Stimulated activated CD8-positive, alpha-beta memory T cell treated with anti-CD3 and anti-CD28 coated beads, Interleukin-4, amount 100 ng/mL, for 4 hours (primary cell): ENCODE measurements around the gene MINK1.
A peak's percentile ranks its signal among the peaks of the same experiment; 100 is the strongest.

Experiments used
- DNase-seq, 2 donors: peaks; one replicate each; pipeline ENCODE4 v3.0.0-alpha.2; 2020; ENCODE audit warnings: low read depth in 2 of 2, low spot score in 1 of 2

MINK1 gene

DNA sequence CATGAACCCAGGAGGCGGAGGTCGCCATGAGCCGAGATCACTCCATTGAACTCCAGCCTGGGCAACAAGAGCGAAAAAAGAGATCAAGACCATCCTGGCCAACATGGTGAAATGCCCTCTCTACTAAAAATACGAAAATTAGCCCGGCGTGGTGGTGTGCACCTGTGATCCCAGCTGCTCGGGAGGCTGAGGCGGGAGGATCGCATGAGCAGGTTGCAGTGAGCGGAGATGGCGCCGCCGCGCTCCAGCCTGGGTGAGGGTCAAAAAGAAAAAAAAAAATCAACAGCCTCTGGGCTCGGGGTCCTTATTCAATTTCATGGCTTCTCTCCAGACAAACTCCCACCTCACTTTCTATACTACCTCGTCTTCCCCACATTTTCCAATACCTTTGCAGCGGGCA, 95.7 kb downstream of the MINK1 start:
- no peak for DNase-seq

DNA sequence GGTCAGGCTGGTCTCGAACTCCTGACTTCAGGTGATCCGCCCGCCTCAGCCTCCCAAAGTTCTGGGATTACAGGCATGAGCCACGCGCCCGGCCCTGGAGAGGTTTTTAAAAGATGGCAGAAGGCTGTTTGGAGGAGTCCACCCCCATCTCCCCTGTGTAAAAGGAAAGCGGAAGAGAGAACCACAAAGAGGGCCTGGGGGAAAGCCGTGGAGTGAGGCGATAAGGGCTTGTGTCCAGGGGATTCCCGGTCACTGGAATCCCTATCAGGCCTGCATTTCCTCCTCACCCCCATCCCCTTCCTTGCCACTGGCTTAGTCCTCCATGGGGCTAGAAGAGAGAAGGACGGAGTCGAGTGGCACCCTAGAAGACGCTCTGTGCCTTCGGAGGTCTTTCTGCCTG, 98.8 kb downstream of the MINK1 start, which contains the start of gene GP1BA:
Gene GP1BA, plus strand, starts transcription at position 315 of the 400 bp plus-strand sequence. CDS start 328 bp downstream, outside the sequence.
- DNase-seq = no peak

DNA sequence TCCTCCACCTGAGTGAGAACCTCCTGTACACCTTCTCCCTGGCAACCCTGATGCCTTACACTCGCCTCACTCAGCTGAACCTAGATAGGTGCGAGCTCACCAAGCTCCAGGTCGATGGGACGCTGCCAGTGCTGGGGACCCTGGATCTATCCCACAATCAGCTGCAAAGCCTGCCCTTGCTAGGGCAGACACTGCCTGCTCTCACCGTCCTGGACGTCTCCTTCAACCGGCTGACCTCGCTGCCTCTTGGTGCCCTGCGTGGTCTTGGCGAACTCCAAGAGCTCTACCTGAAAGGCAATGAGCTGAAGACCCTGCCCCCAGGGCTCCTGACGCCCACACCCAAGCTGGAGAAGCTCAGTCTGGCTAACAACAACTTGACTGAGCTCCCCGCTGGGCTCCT, 99.6 kb downstream of the MINK1 start:
- DNase-seq = no peak

DNA sequence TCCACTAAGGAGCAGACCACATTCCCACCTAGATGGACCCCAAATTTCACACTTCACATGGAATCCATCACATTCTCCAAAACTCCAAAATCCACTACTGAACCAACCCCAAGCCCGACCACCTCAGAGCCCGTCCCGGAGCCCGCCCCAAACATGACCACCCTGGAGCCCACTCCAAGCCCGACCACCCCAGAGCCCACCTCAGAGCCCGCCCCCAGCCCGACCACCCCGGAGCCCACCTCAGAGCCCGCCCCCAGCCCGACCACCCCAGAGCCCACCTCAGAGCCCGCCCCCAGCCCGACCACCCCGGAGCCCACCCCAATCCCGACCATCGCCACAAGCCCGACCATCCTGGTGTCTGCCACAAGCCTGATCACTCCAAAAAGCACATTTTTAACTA, 100.5 kb downstream of the MINK1 start:
- no peak for DNase-seq

DNA sequence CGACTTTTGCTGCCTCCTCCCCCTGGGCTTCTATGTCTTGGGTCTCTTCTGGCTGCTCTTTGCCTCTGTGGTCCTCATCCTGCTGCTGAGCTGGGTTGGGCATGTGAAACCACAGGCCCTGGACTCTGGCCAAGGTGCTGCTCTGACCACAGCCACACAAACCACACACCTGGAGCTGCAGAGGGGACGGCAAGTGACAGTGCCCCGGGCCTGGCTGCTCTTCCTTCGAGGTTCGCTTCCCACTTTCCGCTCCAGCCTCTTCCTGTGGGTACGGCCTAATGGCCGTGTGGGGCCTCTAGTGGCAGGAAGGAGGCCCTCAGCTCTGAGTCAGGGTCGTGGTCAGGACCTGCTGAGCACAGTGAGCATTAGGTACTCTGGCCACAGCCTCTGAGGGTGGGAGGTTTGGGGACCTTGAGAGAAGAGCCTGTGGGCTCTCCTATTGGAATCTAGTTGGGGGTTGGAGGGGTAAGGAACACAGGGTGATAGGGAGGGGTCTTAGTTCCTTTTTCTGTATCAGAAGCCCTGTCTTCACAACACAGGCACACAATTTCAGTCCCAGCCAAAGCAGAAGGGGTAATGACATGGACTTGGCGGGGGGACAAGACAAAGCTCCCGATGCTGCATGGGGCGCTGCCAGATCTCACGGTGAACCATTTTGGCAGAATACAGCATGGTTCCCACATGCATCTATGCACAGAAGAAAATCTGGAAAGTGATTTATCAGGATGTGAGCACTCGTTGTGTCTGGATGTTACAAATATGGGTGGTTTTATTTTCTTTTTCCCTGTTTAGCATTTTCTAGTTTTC, 101.2 kb downstream of the MINK1 start:
- no peak for DNase-seq

DNA sequence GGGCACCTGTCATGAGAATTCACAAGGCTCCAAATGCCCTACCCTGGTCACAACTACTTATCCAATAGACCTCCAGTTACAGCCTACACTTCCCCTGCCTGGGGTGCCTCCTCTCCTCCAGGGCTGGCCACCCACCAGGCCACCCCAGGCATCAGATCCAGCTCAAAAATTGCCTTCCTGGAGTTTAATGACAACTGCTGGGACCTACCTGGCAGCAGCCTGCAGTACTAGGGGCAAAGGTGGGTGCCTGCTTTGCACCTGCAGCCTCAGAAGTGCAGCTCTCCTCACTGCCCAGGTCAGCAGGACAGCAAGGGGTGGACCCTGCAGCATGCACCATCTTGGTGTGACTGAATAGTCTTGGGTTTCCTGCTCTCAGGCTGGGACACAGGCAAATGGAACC, 102.5 kb downstream of the MINK1 start:
- DNase-seq = no peak

DNA sequence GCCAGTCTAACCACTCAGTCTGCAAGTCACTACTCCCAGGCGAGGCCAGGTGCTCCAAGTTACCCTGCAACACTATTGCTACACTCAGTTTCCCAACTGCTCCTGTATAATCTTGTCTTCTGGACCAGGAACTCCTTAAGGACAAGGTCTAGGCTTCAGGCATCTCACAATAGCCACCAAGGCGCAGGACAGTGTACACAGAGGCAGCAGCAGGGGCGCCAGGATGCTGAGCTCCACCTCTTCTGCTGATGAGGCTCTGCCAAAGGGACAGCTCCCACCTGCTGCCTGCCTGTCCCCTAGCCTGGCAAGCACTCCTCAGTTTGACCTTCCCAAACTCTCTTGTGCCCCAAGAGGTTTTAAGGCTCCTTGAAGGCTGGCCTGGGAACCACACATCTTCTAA, 103.3 kb downstream of the MINK1 start:
- no peak for DNase-seq

DNA sequence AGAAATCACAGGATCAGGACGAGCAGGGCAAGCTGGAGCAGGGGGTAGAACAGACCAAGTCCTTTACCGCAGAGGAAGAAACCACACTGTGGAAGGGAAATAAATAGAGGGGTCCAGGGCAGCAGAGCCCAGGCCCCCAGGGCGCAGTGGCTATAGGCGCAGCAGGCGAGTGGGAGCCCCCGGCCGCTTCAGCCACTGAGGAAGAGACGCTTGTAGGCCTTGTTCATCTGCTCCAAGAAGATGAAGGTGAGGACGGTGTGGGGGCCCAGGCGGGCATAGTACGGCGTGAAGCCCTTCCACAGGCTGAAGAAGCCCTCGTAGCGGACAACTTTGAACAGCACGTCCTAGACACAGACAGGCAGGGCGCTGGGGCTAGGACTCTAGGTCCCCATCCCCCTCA, 104.4 kb downstream of the MINK1 start:
- DNase-seq = no peak

DNA sequence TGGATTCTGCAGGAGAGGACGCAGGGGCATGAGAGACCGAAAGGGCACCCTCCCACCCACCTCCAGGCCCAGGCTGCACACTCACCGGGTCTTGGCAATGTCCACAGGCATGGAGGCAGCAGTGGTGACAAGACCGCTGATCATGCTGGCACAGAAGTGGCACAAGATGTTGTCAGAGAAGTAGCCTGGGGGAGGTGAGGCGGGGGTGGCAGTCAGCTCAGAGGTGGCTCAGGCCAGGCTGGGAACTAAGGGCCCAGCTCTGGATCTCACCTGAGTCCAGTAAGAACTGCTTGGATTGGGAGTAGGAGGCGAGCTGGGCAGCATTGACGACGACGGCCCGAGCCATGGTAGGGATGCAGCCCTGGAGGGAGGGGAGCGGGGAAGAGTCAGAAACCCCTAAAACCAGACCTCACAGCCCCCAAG, 104.9 kb downstream of the MINK1 start:
- no peak for DNase-seq

DNA sequence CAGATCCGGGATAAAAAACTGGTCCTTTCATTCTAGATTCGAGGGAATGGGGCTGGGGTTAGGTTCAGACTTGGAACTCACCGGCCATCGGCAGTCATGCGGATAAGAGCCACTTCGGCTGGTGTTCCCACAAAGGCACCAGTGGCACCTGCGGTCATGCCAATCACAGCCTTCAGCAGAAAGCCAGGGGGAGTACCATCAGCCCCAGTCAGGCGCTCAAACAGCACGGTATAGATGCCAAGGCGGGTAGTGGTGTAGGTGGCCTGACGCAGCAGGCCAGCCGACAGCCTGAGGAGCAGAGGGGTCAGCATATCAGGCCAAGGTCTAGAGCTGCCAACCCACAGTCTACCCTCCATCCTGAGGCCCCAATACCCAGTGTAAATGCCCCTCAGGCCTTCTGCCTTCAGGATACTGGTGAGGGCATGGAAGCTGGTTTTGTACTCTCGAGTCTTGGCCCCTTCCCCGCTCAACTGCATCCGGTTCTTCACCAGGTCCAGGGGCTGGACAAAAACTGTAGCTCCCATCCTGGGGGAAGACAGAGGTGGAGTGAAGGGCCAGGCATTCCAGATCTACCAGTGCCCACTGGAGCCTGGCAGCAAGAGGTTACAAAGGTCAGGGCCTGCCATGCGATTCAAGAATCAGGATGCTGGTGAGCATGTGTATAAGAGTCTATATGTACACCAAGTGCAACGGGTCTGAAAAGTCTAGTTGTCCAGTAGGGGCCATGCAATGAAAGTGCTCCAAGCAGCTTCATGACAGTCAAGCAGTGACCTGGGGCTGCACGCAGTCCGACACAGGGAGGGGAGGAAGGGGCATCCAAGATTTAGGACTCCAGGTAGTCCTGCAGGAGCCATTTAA, 105.8 kb downstream of the MINK1 start:
- DNase-seq = no peak

DNA sequence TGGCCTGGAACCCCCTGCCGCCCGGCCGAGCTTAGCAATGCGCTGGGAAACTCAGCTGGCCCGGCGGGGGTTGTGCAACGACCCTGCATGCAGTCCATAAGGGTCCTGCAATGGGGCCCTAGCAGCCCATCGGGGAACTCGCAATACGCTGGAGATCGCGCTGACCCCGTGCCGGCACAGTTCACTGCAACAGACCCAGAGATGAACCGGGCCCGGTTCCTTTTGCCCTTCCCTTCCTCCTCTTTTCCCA, 106.3 kb downstream of the MINK1 start:
- no peak for DNase-seq

DNA sequence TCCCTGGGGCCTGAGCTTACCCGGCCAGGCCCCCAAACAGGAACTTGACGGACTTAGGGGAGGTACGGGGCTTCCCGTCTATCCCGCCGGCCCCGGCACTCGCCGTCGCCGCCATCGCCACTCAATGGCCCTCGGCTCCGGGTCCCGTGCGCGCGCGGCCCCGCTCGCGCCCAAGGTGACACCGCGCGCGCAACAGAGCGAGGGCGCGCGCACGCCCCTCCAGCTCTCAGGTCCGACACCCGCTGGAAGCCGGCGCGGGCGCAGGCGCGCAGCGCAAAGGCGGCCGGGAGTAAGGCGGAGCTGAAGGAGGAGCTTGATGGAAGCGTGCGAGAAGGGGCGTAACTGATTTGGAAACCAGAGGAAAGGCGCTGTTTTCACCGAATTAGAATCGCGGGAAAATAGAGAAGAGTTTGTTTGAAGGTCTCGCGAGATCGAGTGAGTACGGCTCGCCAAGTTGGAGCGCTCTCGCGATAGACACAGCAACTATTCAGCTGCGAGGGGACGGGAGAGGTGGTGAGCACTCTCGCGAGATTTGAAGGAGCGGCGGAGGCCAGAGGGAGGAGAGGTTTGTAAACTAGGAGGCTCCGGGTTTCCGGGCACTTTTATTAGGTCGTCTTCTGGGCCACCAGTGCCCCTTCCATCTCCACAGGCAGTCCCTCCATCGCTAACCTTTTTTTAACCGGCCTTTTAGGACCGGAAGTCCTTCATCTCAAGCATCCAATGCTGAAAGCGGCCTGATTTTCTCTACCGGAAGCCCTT, 106.8 kb downstream of the MINK1 start, which contains the start of the genes RNF167 and SLC25A11:
Gene RNF167, plus strand, starts transcription at position 473 of the 759 bp plus-strand sequence. CDS start 642 bp downstream, outside the sequence.
Gene SLC25A11, minus strand, starts transcription at position 251 of the 759 bp plus-strand sequence. Its CDS starts 136 bp downstream, at position 115.
- peak; percentile 79 to 91 for DNase-seq

DNA sequence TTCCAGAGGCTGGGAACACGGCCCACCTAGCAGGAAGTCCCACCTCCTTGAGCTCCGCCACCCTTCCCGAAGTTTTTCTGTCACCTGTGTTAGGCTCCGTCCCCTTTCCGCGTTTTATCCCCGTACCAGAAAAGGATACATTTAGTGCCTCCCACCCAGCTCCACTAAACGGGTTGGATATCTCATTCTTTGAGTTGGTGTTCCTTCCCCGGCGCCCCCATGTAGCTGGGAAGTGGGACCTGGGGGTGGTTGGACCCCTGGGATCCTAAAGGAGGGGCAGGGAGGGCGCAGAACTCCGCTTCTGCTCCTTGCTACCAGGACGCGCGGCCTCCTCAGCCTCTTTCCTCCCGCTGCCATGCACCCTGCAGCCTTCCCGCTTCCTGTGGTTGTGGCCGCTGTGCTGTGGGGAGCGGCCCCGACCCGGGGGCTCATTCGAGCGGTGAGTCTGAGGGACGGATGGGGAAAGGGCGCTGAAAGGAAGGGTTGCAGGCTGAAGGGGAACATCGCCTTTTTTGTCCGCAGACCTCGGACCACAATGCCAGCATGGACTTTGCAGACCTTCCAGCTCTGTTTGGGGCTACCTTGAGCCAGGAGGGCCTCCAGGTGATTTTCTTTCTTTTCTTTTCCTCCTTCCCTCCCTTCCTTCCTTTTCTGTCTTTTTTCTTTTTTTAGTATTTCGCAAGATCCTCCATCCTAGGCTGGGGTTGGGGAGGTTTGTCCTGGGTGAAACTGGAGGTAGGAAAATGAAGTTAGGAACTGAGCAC, 107.6 kb downstream of the MINK1 start:
- no peak for DNase-seq

DNA sequence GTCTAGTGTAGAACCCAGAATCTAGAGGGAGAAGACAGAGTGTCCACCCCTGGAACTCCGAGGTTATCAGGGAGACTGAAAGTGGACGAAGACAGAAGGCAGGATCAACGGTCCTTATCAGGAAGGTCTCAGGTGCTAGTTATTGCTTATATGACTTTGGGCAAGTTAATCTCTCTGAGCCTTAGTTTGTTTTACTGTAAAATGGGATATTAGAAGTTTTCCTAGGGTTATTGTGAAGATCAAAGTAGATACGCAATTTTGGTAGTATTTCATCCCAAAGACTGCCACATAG, 108.1 kb downstream of the MINK1 start:
- no peak for DNase-seq

DNA sequence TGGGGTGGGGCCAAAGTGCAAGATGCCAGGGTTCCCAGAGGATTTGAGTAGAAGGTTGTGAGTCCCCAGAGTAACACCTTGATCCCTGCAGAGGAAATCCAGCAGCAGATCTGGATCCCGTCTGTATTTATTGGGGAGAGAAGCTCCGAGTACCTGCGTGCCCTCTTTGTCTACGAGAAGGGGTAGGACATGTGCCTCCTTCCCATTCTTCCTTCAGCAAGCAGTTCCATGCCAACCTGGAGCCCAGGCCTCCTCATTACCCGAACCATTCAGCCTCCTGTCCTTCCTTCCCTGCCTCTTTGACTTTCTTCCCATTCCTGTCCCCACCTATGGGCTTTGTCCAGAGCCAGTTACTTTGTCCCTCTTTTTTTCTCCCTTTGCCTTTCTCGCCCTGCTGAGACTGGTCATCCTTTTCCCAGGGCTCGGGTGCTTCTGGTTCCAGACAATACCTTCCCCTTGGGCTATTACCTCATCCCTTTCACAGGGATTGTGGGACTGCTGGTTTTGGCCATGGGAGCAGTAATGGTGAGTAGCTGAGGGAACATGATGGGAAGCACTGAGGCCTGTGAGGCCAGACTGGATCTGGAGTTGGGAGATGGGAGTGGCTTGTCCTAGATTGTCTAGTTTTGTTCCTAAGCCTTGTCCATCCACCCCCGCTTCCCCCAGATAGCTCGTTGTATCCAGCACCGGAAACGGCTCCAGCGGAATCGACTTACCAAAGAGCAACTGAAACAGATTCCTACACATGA, 109.8 kb downstream of the MINK1 start:
- DNase-seq = no peak

DNA sequence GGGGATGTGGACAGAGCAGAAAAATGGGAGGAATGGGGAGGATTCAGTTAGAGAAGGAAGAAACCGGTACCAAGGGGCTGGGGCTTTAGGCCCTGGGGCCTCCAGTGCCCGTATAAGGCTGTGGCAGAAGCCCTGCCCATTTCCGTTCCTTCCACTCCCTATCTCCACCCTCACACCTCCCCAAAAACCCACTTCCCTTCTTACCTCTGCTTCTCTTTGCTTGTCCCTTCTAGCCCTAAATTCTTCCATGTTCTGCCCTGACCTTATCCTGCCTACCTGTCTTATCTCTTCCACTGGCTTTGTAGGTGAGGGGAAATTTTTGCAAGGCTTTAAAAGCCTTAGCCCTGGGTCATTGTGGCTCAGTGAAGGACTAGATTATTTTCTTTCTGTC, 111.0 kb downstream of the MINK1 start:
- no peak for DNase-seq

DNA sequence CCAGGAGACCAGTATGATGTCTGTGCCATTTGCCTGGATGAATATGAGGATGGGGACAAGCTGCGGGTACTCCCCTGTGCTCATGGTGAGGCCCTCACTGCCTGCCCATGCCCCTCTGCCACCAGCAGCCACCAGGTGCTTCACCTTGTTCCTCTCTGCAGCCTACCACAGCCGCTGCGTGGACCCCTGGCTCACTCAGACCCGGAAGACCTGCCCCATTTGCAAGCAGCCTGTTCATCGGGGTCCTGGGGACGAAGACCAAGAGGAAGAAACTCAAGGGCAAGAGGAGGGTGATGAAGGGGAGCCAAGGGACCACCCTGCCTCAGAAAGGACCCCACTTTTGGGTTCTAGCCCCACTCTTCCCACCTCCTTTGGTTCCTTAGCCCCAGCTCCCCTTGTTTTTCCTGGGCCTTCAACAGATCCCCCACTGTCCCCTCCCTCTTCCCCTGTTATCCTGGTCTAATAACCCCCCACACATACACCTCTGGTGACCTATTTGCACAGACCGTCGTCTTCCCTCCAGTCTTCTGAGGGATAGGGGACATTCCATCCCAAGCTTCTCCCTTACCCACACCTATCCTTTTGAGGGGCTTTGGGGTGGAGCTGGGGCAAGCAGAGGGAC, 111.5 kb downstream of the MINK1 start:
- DNase-seq = no peak

DNA sequence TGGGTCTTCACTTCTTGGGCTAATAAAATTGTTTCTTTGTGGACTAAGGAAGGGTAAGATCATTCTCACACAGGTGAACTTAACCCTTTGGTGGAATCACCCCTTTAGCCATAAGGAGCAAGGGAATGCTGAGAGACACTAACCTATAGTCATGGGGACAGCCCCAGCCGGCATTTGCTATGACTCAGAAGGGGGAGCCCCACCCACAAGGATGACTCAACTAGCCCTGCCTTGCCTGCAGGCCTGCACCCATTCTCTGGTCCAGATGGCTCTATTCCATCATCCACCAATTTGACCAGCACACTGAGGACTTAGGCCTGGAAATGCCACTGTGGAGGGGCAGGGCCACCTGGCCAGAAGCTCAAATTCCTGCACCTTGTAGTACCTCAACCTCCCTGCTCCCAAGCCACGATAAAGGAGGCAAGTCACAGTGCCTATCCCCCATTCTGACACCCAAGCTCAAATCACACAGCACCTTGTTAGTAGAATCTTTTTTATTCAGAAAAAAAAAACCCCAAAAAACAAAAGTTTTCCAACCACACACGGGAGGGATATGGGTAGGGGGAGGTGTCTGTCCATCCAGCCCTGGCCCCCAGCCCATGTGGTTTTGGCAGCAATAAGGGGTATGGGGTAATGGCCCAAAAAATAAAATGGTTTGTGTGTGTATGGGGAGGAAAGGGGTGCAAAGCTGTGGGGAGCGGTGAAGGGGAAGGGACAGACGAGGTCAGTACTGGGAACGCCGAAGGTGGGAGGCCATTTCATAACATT, 112.2 kb downstream of the MINK1 start:
- DNase-seq = peak; percentile 74 to 77

DNA sequence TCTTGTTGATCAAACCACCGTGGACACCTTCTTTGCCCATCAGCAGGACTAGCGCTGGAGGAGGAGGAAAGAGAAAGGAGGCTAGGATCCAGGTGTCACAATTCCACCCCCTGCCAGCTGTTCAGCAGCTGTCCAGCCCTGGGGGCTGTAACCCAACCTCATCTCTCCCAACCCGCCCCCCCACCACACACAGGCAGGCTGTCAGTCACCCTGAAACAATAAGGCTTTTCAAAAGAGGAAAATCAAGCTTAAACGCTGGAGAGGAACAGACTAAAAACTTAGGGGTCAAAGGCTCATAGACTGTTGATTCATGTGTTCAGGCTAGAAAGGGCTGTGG, 112.8 kb downstream of the MINK1 start:
- no peak for DNase-seq
